Immature natural killer cell (primary cell): ENCODE results near the gene METTL25B. TPM values are rescaled to one million over a fixed set of nuclear protein-coding genes. Genes with fewer than 3 reads are reported as not detected.

ENCODE experiments used
- DNase-seq, 3 donors: peaks; one replicate each; pipeline ENCODE4 v3.0.0; 2022; ENCODE audit warnings: mixed read lengths in 1 of 3
- H3K27ac Mint-ChIP-seq, 6 donors: one replicate each; pipeline ENCODE4 v1.8.0; 2020; ENCODE audit warnings: mixed read lengths in 6 of 6, mild to moderate bottlenecking in 5 of 6, inconsistent platforms in 4 of 6, moderate library complexity in 3 of 6
- H3K27me3 Mint-ChIP-seq, 3 donors: one replicate each; pipeline ENCODE4 v1.8.0; 2020 to 2021; ENCODE audit warnings: low read depth in 3 of 3, mild to moderate bottlenecking in 3 of 3, mixed read lengths in 3 of 3, moderate library complexity in 3 of 3, inconsistent platforms in 1 of 3
- H3K36me3 Mint-ChIP-seq, 3 donors: one replicate each; pipeline ENCODE4 v1.8.0; 2020; ENCODE audit warnings: mixed read lengths in 3 of 3, inconsistent platforms in 2 of 3, mild to moderate bottlenecking in 2 of 3
- H3K4me1 Mint-ChIP-seq, 2 donors: one replicate each; pipeline ENCODE4 v1.8.0; 2020; ENCODE audit warnings: inconsistent platforms in 2 of 2, mild to moderate bottlenecking in 2 of 2, mixed read lengths in 2 of 2, moderate library complexity in 1 of 2
- H3K4me3 Mint-ChIP-seq, 5 donors: one replicate each; pipeline ENCODE4 v1.8.0; 2020; ENCODE audit warnings: mild to moderate bottlenecking in 5 of 5, mixed read lengths in 5 of 5, inconsistent platforms in 3 of 5, moderate library complexity in 3 of 5
- H3K9me3 Mint-ChIP-seq, 6 donors: one replicate each; pipeline ENCODE4 v1.8.0; 2020; ENCODE audit warnings: mild to moderate bottlenecking in 6 of 6, mixed read lengths in 6 of 6, inconsistent platforms in 4 of 6, moderate library complexity in 3 of 6
- polyA plus RNA-seq, 3 donors: library from polyadenylated mRNA; unstranded; fragments of 300-500 nt; fragmentation: Illumina TruSeq; gene quantifications; one replicate each; pipeline ENCODE4 v1.2.3, GENCODE V29; 2021

The METTL25B gene
- polyA plus RNA-seq, 3 donors from 2014 or later, result 4.1 to 6.3 (median 4.4) TPM

DNA sequence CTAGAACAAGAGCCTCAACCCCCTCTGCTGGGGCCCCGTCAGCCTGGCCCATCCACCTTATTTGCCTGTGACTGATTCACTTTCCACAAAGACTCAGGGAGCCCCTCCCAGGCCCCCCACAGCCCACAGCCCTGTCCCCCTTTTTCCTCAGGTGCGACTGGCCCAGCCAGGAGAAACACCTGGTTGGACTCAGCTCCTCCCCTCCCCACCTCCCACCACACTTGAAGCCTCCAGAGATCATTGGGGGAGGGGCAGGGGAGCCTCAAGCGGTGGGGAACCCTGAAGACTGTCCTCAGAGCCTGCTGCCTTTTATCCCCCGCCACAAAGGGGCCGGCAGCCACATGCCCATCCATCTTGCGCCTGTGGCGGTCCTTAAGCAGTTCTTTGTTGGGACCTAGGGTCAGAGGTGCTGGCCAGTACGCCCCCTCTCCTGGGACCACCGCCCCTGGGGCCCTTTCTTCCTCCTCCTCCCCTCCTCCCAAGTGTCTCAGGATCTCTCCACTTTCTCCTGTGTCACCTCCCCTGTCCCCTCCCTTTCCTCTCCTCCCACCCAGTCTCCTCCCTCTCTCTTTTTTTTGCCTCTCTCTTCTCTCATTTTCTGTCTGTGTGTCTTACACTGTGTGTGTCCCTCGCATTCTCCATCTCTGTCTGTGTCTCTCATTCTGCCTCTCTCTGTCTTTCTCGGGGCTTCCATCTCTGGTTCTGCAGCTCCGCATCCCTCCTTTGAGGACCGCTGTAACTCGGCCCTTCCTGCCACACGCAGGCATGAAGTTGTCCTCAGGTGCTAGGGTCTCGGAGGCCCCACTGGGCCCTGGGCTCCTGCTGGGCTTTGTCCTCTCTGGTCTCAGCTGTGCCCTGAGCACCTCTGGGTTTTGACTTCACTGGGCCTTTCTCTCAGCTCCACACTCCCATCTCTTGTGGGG is 35.1 kb upstream of the METTL25B start:
- H3K9me3 Mint-ChIP-seq, result no peaks in the 10 kb centered on the region
- H3K4me3 Mint-ChIP-seq, result no peak overlapping the region
- no peak overlapping the region for H3K27ac Mint-ChIP-seq
- DNase-seq, result no peak
- H3K36me3 Mint-ChIP-seq, result peaks cover 0 to 5% (median 3%) of the 10 kb centered on the region in 3 donors
- peaks cover 14 to 34% (median 22%) of the 10 kb centered on the region in 3 donors for H3K27me3 Mint-ChIP-seq
- H3K4me1 Mint-ChIP-seq, result peaks cover 0 to 3% of the 10 kb centered on the region in 2 donors

DNA sequence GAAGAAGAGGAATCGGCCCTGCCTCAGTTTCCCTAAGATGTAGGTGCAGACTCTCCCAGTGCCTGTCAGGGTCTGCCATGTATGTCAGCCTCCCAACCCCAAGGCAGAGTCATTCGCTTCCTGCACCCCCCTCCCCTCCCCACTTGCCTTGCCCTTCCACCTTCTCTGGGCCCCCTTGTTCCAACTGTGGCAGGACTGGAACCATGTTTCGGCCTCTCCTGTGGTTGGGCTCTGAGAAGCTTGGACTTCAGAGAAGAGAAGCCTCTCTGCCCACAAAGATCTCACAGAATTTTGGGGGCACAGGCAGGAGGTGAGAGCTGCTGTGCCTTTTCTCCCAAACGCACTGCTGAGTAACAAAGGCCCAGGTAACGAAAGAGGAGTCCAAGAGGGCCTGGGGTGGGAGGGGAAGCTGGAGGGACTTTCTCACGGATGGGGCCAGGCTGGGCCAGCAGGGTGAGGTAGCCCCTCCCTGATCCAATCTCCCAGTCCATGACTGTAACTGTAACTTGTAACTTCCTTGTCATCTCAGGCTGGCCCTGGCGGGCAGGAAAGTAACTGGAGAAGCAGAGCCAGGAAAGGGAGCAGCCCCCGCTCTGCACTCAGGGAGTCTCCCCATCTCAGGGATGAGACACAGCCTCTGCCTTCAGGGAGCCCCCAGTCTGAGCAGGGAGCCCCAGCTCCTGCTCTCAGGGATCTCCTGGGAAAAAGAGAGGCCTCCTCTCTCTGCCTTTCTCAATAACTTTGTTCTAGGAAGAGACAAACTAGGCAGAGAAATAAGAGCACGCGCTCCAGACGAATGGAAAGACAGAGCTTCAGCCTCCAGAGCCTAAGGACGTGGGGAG is 34.2 kb upstream of the METTL25B start:
- H3K4me3 Mint-ChIP-seq, result no peak overlapping the region
- H3K27me3 Mint-ChIP-seq, result peaks cover 14 to 34% (median 21%) of the 10 kb centered on the region in 3 donors
- no peaks in the 10 kb centered on the region for H3K9me3 Mint-ChIP-seq
- no peak overlapping the region for H3K27ac Mint-ChIP-seq
- no peak for DNase-seq
- H3K36me3 Mint-ChIP-seq, result peaks cover 3 to 8% (median 5%) of the 10 kb centered on the region in 3 donors
- peaks cover 0 to 3% of the 10 kb centered on the region in 2 donors for H3K4me1 Mint-ChIP-seq

GRCh38 chr1:156694690-156694962 is 33.6 kb upstream of the METTL25B start:
- Mint-ChIP-seq H3K4me1 (peaks cover 0 to 1% of the 10 kb centered on the region in 2 donors), H3K4me3 (no peak overlapping the region), H3K9me3 (no peaks in the 10 kb centered on the region), H3K27me3 (peaks cover 12 to 33% (median 18%) of the 10 kb centered on the region in 3 donors), H3K27ac (no peak overlapping the region), H3K36me3 (peaks cover 3 to 8% (median 5%) of the 10 kb centered on the region in 3 donors)
- DNase-seq, result no peak

DNA sequence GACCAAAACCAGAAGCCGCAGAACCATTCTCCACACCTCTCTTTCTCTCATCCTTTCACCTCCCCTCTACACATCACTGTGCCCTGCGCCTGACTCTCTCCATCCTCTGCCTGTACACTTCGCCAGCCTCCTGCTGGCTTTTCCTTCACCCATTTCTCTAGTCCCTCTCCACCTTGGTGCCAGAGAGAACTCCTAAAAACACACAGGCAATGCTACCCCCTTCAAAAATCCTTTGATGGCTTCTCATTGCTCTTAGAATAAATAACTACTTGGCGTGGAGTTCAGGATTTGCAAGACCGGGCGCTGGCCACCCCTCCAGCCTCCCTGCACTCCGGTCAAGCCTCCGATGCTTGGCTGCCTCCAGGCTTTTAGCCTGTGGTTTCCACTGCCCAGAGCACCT is 31.5 kb upstream of the METTL25B start:
- peaks cover 10 to 26% (median 15%) of the 10 kb centered on the region in 3 donors for H3K27me3 Mint-ChIP-seq
- DNase-seq, result no peak
- peak overlapping the region in 1 of 5 donors; percentile 61 for H3K4me3 Mint-ChIP-seq
- H3K27ac Mint-ChIP-seq, result no peak overlapping the region
- peaks cover 3 to 11% (median 5%) of the 10 kb centered on the region in 3 donors for H3K36me3 Mint-ChIP-seq
- H3K9me3 Mint-ChIP-seq, result no peaks in the 10 kb centered on the region
- peaks cover 0 to 1% of the 10 kb centered on the region in 2 donors for H3K4me1 Mint-ChIP-seq

GRCh38 chr1:156697481-156697880 is 30.8 kb upstream of the METTL25B start:
- Mint-ChIP-seq H3K4me1 (peaks cover 0 to 1% of the 10 kb centered on the region in 2 donors), H3K27me3 (peaks cover 5 to 26% (median 15%) of the 10 kb centered on the region in 3 donors)

GRCh38 chr1:156698995-156699394 is 29.3 kb upstream of the METTL25B start:
- peaks cover under 1 to 2% of the 10 kb centered on the region in 2 donors for H3K4me1 Mint-ChIP-seq
- no peak overlapping the region for H3K27ac Mint-ChIP-seq
- H3K4me3 Mint-ChIP-seq, result no peak overlapping the region
- peaks cover 3 to 11% (median 5%) of the 10 kb centered on the region in 3 donors for H3K36me3 Mint-ChIP-seq
- DNase-seq, result no peak
- H3K27me3 Mint-ChIP-seq, result peaks cover 9 to 27% (median 18%) of the 10 kb centered on the region in 3 donors
- H3K9me3 Mint-ChIP-seq, result no peaks in the 10 kb centered on the region

More at GRCh38 chr1:156697481-156697880, 30.8 kb upstream of the METTL25B start:
- no peaks in the 10 kb centered on the region for H3K9me3 Mint-ChIP-seq
- DNase-seq, result no peak
- H3K4me3 Mint-ChIP-seq, result no peak overlapping the region
- peaks cover 3 to 11% (median 5%) of the 10 kb centered on the region in 3 donors for H3K36me3 Mint-ChIP-seq
- H3K27ac Mint-ChIP-seq, result no peak overlapping the region

DNA sequence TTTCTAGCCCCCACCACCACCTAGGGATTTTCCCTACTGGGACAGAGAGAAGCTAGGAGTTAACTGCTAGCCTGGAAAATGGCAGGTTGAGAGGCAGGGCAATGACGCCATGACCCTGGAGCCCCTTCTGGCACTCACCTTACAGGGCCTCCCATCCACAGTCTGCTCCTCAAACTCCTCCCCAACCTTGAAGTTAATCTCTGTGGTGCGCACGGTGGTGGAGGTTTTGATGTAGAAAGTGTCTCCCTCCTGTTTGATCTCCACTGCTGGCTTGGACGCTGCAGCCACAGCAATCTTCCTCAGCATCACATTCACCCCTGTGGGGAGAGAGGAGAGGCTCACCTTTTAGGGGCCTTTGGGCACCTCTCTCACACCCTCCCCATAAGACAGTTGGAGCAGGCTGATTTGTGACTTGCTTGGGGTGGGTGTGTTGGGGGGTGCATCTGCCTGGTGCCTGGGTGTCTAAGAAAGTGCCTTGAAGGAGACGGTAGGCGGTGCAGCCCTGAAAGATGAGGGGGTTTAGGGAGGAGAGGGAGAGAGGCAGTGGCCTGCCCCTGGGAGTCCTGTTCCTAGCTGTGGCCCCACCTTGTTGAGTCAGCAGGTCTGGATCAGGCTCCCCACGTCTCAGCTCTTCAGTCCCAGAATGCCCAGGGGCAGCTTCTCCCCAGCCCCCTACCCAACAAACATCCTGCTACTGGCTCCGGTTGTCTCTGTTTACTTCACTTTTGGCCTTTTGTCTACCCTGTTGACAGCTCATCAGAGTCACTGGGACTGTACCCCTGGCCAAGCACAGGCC is 27.3 kb upstream of the METTL25B start:
- Mint-ChIP-seq H3K27ac (no peak overlapping the region), H3K36me3 (peaks cover 3 to 11% (median 5%) of the 10 kb centered on the region in 3 donors), H3K4me1 (peaks cover 19% of the 10 kb centered on the region in 2 donors), H3K27me3 (peaks cover 11 to 27% (median 19%) of the 10 kb centered on the region in 3 donors), H3K4me3 (no peak overlapping the region), H3K9me3 (no peaks in the 10 kb centered on the region)
- DNase-seq, result no peak

DNA sequence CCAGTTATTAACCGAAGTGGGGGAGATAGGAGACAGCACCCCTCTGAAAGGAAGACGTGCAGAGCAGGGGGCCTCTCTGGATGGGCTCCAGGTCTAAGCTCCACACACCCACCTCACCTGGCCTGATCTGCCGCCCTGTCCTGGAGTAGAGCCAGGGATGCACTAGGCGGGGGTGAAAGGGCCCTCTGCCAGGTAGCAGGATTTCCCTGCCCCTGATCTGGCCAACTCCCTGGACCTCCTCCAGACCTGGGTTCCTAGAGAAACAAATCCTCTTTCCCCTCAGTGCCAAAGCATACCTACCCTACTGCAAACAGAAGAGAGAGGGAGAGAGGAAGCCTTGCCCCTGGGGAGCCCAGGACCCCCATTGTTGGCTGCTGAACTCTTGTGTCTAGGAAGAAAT is 24.9 kb upstream of the METTL25B start:
- Mint-ChIP-seq H3K36me3 (peaks cover 0 to 8% (median 3%) of the 10 kb centered on the region in 3 donors), H3K4me3 (no peak overlapping the region), H3K9me3 (no peaks in the 10 kb centered on the region), H3K27ac (no peak overlapping the region), H3K4me1 (peaks cover 30 to 32% of the 10 kb centered on the region in 2 donors), H3K27me3 (peaks cover 11 to 15% (median 14%) of the 10 kb centered on the region in 3 donors)
- DNase-seq, result no peak

- Mint-ChIP-seq H3K4me3 (peak overlapping the region in 2 of 5 donors; percentile 49 to 58), H3K27ac (no peak overlapping the region), H3K27me3 (peaks cover 11 to 15% (median 14%) of the 10 kb centered on the region in 3 donors), H3K9me3 (no peaks in the 10 kb centered on the region), H3K4me1 (peaks cover 30 to 32% of the 10 kb centered on the region in 2 donors), H3K36me3 (peaks cover 0 to 7% (median 3%) of the 10 kb centered on the region in 3 donors)
- DNase-seq, result no peak
These were observed 24.5 kb upstream of the METTL25B start for GRCh38 chr1:156703741-156704140.

- Mint-ChIP-seq H3K4me1 (peaks cover 30 to 32% of the 10 kb centered on the region in 2 donors), H3K9me3 (no peaks in the 10 kb centered on the region), H3K36me3 (peaks cover 0 to 3% (median 0%) of the 10 kb centered on the region in 3 donors), H3K27me3 (peaks cover 11 to 15% (median 14%) of the 10 kb centered on the region in 3 donors), H3K27ac (no peak overlapping the region), H3K4me3 (peak overlapping the region; percentile 29 to 66 (median 51))
- no peak for DNase-seq
These were observed 24.0 kb upstream of the METTL25B start for GRCh38 chr1:156704166-156704711.

GRCh38 chr1:156704930-156705320 is 23.3 kb upstream of the METTL25B start:
- H3K9me3 Mint-ChIP-seq, result no peaks in the 10 kb centered on the region
- H3K4me3 Mint-ChIP-seq, result peak overlapping the region; percentile 73 to 85 (median 77)
- no peak overlapping the region for H3K27ac Mint-ChIP-seq
- DNase-seq, result peak in 1 of 3 donors; percentile 11
- peaks cover 0 to 3% (median 0%) of the 10 kb centered on the region in 3 donors for H3K36me3 Mint-ChIP-seq
- peaks cover 11 to 16% (median 12%) of the 10 kb centered on the region in 3 donors for H3K27me3 Mint-ChIP-seq
- H3K4me1 Mint-ChIP-seq, result peaks cover 30 to 32% of the 10 kb centered on the region in 2 donors

- Mint-ChIP-seq H3K9me3 (no peaks in the 10 kb centered on the region), H3K4me3 (peak within 1 kb of the TSS; percentile 77 to 85 (median 82)), H3K27me3 (peaks cover 11 to 17% (median 12%) of the 10 kb centered on the region in 3 donors), H3K4me1 (peaks cover 30 to 32% of the 10 kb centered on the region in 2 donors), H3K27ac (peak within 1 kb of the TSS in 2 of 6 donors; percentile 56 to 70), H3K36me3 (peaks cover 0 to 3% (median 0%) of the 10 kb centered on the region in 3 donors)
- peak in 1 of 3 donors; percentile 37 for DNase-seq
These were observed 22.9 kb upstream of the METTL25B start, which contains the start of gene CRABP2 for GRCh38 chr1:156705321-156705917. CRABP2 (minus strand) TSS chr1:156705583; CDS start chr1:156705446, 137 bp downstream.
